Activated CD8-positive, alpha-beta T cell treated with anti-CD3 and anti-CD28 coated beads for 36 hours (primary cell): ENCODE measurements around the gene TLE3. TPM values are rescaled to one million over a fixed set of nuclear protein-coding genes. Genes with fewer than 3 reads are reported as not detected.

Source experiments
- ATAC-seq: fragments of 200-7000 bp; cut with Tn5 transposase; one replicate; pipeline ENCODE4 v1.10.0; 2021; ENCODE audit warnings: mild to moderate bottlenecking, moderate library complexity
- CTCF ChIA-PET: fragments of 350-600 bp; sonication (Branson Sonifier 250); formaldehyde crosslinking; loops from one replicate; lab custom pipeline; 2021; ENCODE audit warnings: antibody characterized with exemption; lab: Charles Lee
- POLR2A ChIA-PET: fragments of 350-600 bp; sonication (Branson Sonifier 250); formaldehyde crosslinking; loops from one replicate; lab custom pipeline; 2021; ENCODE audit warnings: antibody characterized with exemption; lab: Charles Lee
- DNase-seq: peaks from one replicate; pipeline ENCODE4 v3.0.0-alpha.2; 2020
- H3K27ac Mint-ChIP-seq: one replicate; pipeline ENCODE4 v1.8.0; 2021; ENCODE audit warnings: mild to moderate bottlenecking, mixed read lengths
- H3K27me3 Mint-ChIP-seq: one replicate; pipeline ENCODE4 v1.8.0; 2021; ENCODE audit warnings: mixed read lengths
- H3K36me3 Mint-ChIP-seq: one replicate; pipeline ENCODE4 v1.8.0; 2021; ENCODE audit warnings: low read depth, mixed read lengths
- H3K4me1 Mint-ChIP-seq: one replicate; pipeline ENCODE4 v1.8.0; 2021; ENCODE audit warnings: low read depth, mixed read lengths
- H3K4me3 Mint-ChIP-seq: one replicate; pipeline ENCODE4 v1.8.0; 2021; ENCODE audit warnings: mild to moderate bottlenecking, moderate library complexity, mixed read lengths
- H3K9me3 Mint-ChIP-seq: one replicate; pipeline ENCODE4 v1.8.0; 2021; ENCODE audit warnings: mixed read lengths
- intact Hi-C: fragments of 100-400 bp; cut with micrococcal nuclease; formaldehyde crosslinking; loops from one replicate; pipeline ENCODE4 v1.10.0; 2022
- total RNA-seq, 2 experiments: library from RNA; stranded (reverse); gene quantifications; one replicate each; pipeline ENCODE4 v1.2.3, GENCODE V29; 2021
- TF ChIP-seq, protein P1 (sequence below): fragments of 200-600 bp; IDR thresholded peaks from one replicate; pipeline ENCODE4 v1.8.0; 2022; ENCODE audit warnings: antibody characterized with exemption, mild to moderate bottlenecking

The TLE3 gene
- total RNA-seq, 2 experiments from 2014 or later = 48.4 to 64.2 TPM

DNA sequence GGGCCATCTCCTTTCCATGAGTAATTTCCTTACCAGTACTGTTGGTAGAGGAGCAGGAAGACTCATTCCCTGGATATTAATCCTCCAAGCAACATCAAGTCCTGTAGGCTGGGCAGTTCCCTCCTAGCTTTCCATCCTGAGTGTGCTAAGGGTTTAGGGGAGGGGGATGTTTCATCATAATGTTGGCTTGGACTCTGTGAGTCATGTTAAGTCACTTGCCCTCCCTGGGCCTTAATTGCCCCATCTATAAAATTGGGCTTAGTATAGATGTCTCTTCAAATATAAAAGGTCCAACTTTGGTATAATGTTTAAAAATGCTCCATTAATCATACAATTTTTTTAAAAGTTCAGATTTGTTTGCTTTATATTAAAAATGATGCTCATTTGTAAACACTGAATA lies 52.7 kb downstream of the TLE3 start:
- ChIA-PET CTCF (no interaction called here), POLR2A (no interaction called here)
- Mint-ChIP-seq H3K27me3 (no peaks in the 10 kb centered on the region), H3K4me1 (no peaks in the 10 kb centered on the region), H3K4me3 (no peak overlapping the region), H3K27ac (no peak overlapping the region), H3K36me3 (peaks cover 18% of the 10 kb centered on the region), H3K9me3 (no peaks in the 10 kb centered on the region)
- DNase-seq = no peak
- intact Hi-C loops = no loop called here
- TF ChIP-seq, protein P1, sequence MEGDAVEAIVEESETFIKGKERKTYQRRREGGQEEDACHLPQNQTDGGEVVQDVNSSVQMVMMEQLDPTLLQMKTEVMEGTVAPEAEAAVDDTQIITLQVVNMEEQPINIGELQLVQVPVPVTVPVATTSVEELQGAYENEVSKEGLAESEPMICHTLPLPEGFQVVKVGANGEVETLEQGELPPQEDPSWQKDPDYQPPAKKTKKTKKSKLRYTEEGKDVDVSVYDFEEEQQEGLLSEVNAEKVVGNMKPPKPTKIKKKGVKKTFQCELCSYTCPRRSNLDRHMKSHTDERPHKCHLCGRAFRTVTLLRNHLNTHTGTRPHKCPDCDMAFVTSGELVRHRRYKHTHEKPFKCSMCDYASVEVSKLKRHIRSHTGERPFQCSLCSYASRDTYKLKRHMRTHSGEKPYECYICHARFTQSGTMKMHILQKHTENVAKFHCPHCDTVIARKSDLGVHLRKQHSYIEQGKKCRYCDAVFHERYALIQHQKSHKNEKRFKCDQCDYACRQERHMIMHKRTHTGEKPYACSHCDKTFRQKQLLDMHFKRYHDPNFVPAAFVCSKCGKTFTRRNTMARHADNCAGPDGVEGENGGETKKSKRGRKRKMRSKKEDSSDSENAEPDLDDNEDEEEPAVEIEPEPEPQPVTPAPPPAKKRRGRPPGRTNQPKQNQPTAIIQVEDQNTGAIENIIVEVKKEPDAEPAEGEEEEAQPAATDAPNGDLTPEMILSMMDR = no peak
- ATAC-seq = no peak

DNA sequence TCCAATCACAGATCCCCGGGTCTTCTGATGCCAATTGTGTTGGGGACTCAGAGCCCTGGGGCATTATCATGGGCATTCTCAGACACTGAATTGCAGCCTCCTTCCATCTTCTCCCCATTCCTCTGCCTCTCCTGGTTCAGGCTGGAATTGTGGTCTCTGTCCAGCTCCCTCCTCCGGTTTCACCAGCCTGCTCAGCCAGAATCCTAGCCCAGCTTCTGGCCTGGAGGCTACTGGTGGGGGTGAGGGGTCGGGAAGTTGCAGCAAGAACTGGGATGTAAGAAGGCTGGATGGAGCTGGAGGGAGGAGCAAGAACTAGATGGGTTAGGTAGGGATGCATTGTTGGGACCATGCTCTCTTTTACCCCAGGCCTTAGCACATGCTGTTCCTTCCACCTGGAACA lies 53.5 kb downstream of the TLE3 start:
- Mint-ChIP-seq H3K27me3 (no peaks in the 10 kb centered on the region), H3K4me1 (no peaks in the 10 kb centered on the region)
- POLR2A ChIA-PET = interaction anchor here (0.9 kb wide), 1 partner anchor 14 kb away, joined by 4 read pairs; no protein-coding TSS in a partner anchor

DNA sequence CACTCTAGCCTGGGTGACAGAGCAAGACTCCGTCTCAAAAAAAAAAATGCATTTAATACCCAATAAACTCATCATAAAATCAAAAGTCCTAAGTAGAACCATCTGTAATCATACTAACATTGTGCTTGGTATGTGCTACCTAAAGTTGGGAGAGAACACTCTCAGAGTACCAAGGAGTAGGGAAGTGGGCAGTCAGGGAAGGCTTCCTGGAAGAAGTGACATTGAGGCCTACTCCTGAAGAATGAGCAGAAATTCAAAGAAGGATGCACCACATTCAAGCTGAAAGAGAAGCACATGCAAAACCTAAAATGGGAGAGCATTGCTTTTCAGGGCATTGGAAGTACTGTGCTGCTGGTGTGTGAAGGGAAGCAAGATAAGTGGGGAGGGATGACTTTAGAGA lies 54.1 kb downstream of the TLE3 start:
- TF ChIP-seq, protein P1 = no peak
- Mint-ChIP-seq H3K9me3 (no peaks in the 10 kb centered on the region), H3K27me3 (no peaks in the 10 kb centered on the region), H3K4me1 (no peaks in the 10 kb centered on the region), H3K27ac (no peak overlapping the region), H3K36me3 (peaks cover 11% of the 10 kb centered on the region), H3K4me3 (no peak overlapping the region)
- ATAC-seq (no peak), DNase-seq (no peak)
- POLR2A ChIA-PET = interaction anchor here (0.9 kb wide), 1 partner anchor 13 kb away, joined by 4 read pairs; no protein-coding TSS in a partner anchor
- CTCF ChIA-PET = no interaction called here
- intact Hi-C loops = no loop called here

More for the DNA sequence above, 53.5 kb downstream of the TLE3 start:
- ATAC-seq = no peak
- H3K36me3 Mint-ChIP-seq = peaks cover 14% of the 10 kb centered on the region
- intact Hi-C loops = no loop called here
- DNase-seq = no peak
- no peaks in the 10 kb centered on the region for H3K9me3 Mint-ChIP-seq
- no peak overlapping the region for H3K4me3 Mint-ChIP-seq
- TF ChIP-seq, protein P1 = no peak
- CTCF ChIA-PET = no interaction called here
- H3K27ac Mint-ChIP-seq = no peak overlapping the region

DNA sequence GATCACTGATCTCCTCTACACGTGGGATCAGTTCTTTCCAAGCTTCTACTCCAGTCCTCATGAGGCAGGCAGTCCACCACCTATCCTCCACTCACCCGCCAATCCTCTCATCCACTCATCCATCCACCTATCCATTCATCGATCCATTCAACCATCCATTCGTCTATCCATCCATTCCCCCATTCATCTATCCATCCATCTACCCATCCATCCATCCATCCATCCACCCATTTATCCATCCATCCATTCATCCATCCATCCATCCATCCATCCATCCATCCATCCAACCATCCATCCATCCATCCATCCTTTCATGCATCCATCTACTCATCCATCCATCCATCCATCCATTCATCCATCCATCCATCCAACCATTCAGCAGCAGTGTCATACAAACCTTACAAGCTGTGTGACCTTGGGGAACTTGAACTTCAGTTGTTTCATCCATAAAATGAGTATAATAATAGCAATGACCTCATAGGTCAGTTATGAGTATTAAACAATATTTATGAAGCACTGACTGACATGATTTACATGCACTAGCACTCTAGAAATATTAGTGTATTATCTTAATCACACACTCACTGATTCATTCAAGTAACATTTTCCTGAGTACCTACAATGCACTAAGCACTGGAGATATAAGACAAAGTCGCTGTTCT lies 55.0 kb downstream of the TLE3 start:
- intact Hi-C loops = no loop called here
- TF ChIP-seq, protein P1 = no peak
- ChIA-PET POLR2A (no interaction called here), CTCF (no interaction called here)
- Mint-ChIP-seq H3K36me3 (peaks cover 5% of the 10 kb centered on the region), H3K4me3 (no peak overlapping the region), H3K27ac (no peak overlapping the region), H3K9me3 (no peaks in the 10 kb centered on the region), H3K27me3 (no peaks in the 10 kb centered on the region), H3K4me1 (no peaks in the 10 kb centered on the region)
- ATAC-seq = no peak
- no peak for DNase-seq

DNA sequence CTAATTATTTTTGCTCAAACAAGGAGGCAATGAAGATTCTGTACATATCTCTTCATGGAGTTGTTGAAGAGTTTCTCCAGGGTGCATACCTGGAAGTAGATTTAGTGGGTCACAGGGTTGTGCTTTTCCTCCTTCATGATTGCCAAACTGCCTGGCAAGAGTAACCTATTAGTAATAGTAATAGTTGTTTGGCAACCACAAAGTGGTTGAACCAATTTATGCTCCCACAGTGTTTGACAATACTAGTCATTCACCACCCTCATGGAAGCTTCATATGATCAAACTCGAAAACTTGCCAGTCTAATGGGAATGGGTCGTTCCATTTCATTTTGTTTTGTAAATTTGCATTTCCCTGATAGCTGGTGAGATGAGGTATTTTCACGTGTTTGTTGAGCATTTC lies 57.8 kb downstream of the TLE3 start:
- no peaks in the 10 kb centered on the region for H3K4me1 Mint-ChIP-seq
- intact Hi-C loops = no loop called here
- DNase-seq = no peak
- H3K9me3 Mint-ChIP-seq = no peaks in the 10 kb centered on the region
- TF ChIP-seq, protein P1 = no peak
- no peak overlapping the region for H3K4me3 Mint-ChIP-seq
- H3K36me3 Mint-ChIP-seq = peaks cover 2% of the 10 kb centered on the region
- ChIA-PET CTCF (no interaction called here), POLR2A (interaction anchor here (0.7 kb wide), 1 partner anchor 117 kb away, joined by 3 read pairs; no protein-coding TSS in a partner anchor)
- ATAC-seq = no peak
- no peak overlapping the region for H3K27ac Mint-ChIP-seq
- no peaks in the 10 kb centered on the region for H3K27me3 Mint-ChIP-seq
